ENCODE data around the gene SSNA1. TPM values are rescaled to one million over a fixed set of nuclear protein-coding genes. Genes with fewer than 3 reads are reported as not detected.

The SSNA1 gene
- total RNA-seq, 4 donors from 2014 or later = 42.0 to 97.5 (median 62.8) TPM

DNA sequence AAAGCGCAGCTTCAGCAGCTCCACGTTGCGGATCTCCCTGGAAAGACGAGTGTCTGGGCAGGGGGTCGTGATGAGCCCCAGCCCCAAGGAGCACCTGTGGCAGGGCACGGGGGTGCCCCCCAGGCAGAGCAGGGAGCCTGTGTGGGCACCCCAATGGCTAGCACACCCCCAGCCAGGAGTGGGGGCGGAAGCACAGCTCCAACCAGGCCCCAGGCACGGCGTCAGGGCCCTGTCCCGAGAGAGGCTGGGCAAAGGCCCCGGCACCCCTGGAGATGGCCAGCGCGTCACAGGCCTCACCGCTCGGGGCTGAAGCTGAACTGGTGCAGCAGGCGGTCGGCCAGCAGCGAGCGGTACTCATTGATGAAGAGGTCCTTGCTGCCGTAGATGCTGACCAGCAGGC is 8.0 kb upstream of the SSNA1 start:
- no peaks in the 10 kb centered on the region for H3K27me3 ChIP-seq
- H3K27ac ChIP-seq = no peak overlapping the region
- no peaks in the 10 kb centered on the region for H3K4me1 ChIP-seq
- TF ChIP-seq, protein P1, sequence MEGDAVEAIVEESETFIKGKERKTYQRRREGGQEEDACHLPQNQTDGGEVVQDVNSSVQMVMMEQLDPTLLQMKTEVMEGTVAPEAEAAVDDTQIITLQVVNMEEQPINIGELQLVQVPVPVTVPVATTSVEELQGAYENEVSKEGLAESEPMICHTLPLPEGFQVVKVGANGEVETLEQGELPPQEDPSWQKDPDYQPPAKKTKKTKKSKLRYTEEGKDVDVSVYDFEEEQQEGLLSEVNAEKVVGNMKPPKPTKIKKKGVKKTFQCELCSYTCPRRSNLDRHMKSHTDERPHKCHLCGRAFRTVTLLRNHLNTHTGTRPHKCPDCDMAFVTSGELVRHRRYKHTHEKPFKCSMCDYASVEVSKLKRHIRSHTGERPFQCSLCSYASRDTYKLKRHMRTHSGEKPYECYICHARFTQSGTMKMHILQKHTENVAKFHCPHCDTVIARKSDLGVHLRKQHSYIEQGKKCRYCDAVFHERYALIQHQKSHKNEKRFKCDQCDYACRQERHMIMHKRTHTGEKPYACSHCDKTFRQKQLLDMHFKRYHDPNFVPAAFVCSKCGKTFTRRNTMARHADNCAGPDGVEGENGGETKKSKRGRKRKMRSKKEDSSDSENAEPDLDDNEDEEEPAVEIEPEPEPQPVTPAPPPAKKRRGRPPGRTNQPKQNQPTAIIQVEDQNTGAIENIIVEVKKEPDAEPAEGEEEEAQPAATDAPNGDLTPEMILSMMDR (IDR thresholded peaks at IDR 0.05) = no peak
- no peak for TF ChIP-seq POLR2A (IDR thresholded peaks at IDR 0.05)
- no peak overlapping the region for H3K4me3 ChIP-seq (replicated peaks in 1 of 3)
- DNase-seq = no peak
- H3K36me3 ChIP-seq = peaks cover 39 to 66% of the 10 kb centered on the region in 2 donors
- intact Hi-C loops (cut with DNase I) = no loop called here
- H3K9me3 ChIP-seq = no peaks in the 10 kb centered on the region
- 95 to 97% methylated on average over 8 to 16 of the region's 20 CpGs for WGBS, 2 donors

DNA sequence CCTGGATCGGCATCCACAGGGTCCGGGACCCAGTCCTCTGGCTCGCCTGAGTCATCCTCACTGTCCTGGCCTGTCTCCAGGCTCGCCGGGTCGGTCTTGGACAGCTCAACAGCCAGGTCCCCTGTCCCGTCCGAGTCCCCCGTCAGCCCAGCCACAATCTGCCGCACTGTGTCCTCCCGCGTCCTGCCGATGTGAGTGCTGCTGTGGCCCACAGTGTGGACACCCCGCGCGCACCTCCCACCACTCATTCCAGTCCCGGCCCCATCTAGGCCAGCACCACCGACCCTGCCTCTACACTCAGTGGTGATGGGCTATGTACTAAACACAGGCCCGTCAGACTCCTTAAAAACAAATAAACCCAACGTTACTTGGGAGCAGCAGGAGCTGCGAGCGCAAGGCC is 6.8 kb upstream of the SSNA1 start:
- H3K4me3 ChIP-seq (replicated peaks in 1 of 3) = no peak overlapping the region
- H3K9me3 ChIP-seq = no peaks in the 10 kb centered on the region
- H3K27ac ChIP-seq = no peak overlapping the region
- no peak for TF ChIP-seq POLR2A (IDR thresholded peaks at IDR 0.05)
- TF ChIP-seq, protein P1 (IDR thresholded peaks at IDR 0.05) = no peak
- peaks cover 3 to 5% of the 10 kb centered on the region in 2 donors for H3K4me1 ChIP-seq
- WGBS, 2 donors = 92 to 94% methylated on average over 16 of the region's 22 CpGs
- intact Hi-C loops (cut with DNase I) = no loop called here
- peaks cover 39 to 69% of the 10 kb centered on the region in 2 donors for H3K36me3 ChIP-seq
- H3K27me3 ChIP-seq = no peaks in the 10 kb centered on the region
- DNase-seq = no peak

DNA sequence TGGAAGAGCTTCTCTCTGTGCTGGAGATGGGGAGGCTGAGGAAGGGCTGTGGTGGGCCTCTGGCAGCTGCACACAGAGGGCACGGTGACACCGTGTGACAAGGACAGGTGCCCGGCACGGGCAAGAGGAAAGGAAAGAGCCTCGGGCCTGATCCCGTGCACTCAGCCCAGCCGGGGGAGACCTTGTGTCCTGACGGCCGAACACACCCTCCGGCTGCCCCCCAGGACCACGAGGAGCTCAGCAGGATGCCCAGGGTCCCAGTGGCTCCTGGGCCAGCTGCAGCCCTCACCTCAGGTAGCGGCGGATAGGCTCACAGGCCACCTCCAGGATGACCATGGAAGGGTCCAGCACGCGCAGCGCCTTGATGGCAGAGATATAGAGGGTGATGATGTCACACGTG is 5.6 kb upstream of the SSNA1 start:
- Histone ChIP-seq H3K36me3 (peaks cover 39 to 68% of the 10 kb centered on the region in 2 donors), H3K4me3 (replicated peaks in 1 of 3) (no peak overlapping the region), H3K27me3 (no peaks in the 10 kb centered on the region), H3K4me1 (peaks cover 15 to 17% of the 10 kb centered on the region in 2 donors), H3K27ac (no peak overlapping the region), H3K9me3 (no peaks in the 10 kb centered on the region)
- intact Hi-C loops (cut with DNase I) = no loop called here
- TF ChIP-seq POLR2A (IDR thresholded peaks at IDR 0.05) = no peak
- no peak for DNase-seq
- WGBS, 2 donors = 92 to 100% methylated on average over 6 to 9 of the region's 17 CpGs

DNA sequence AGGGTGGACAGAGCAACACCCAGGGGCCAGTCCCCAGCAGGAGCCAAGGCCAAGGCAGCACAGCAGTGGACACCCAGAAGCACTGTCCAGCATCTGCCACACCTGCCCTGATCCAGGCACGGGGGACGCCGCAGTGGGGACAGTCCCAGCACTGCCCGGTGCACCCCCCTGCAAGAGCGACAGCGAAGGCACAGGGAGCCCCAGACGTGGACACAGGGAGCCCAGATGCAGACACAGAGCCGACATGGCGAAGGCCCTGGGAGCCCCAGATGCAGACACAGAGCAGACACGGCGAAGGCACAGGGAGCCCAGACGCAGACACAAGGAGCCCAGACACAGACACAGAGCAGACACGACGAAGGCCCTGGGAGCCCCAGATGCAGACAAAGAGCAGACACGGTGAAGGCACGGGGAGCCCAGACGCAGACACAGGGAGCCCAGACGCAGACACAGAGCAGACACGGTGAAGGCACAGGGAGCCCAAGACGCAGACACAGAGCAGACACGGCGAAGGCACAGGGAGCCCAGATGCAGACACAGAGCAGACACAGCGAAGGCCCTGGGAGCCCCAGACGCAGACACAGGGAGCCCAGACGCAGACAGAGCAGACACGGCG is 4.4 kb upstream of the SSNA1 start:
- TF ChIP-seq, protein P1 (IDR thresholded peaks at IDR 0.05) = no peak
- TF ChIP-seq POLR2A (IDR thresholded peaks at IDR 0.05) = no peak
- intact Hi-C loops (cut with DNase I) = no loop called here
- no peak overlapping the region for H3K27ac ChIP-seq
- no peaks in the 10 kb centered on the region for H3K27me3 ChIP-seq
- 91 to 92% methylated on average over 21 of the region's 27 CpGs for WGBS, 2 donors
- peaks cover 16 to 17% of the 10 kb centered on the region in 2 donors for H3K4me1 ChIP-seq
- H3K4me3 ChIP-seq (replicated peaks in 1 of 3) = no peak overlapping the region
- no peaks in the 10 kb centered on the region for H3K9me3 ChIP-seq
- peaks cover 39 to 62% of the 10 kb centered on the region in 2 donors for H3K36me3 ChIP-seq
- DNase-seq = no peak

DNA sequence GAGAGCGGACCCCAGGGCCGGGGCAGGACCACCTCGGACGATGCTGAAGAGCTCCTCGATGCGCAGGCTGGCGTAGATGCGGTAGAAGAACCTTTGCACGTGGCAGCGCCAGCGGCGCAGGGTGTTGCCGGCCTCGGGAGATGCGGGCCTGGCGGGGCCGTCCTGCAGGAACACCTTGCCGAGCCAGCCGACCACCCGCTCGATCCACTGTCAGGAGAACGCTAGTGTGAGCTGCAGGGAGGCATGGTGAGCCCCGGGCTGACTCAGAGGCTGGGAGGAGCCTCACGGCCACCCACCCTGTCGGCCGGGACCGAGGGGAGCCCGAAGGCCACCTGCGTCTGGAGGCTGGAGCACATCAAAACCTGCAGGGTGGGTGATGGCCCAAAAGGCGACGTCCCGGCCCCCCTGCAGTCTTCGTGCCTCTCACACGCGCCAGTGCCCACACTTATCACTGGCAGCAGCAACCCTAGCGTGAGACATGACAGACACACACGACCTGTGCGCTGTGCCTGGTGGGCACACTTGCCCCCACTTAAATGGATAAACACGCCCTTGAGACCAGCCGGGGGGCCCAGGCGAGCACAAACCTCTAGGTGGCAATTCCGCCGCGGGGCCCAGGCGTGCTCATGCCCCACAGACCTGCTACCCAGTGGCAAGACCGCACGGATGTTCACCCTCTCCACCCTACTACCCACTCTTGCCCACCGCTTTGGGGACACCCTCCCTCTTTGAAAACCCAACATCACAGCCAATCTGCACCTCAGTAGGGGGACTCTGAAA is 3.4 kb upstream of the SSNA1 start:
- WGBS, 2 donors = 94 to 95% methylated on average over 27 to 31 of the region's 48 CpGs

More for the DNA sequence above, 3.4 kb upstream of the SSNA1 start:
- intact Hi-C loops (cut with DNase I) = loop anchor here (5.0 kb wide), 1 partner anchor 42 kb away; the partner anchor contains the start of genes CYSRT1 and RNF224
- Histone ChIP-seq H3K9me3 (no peaks in the 10 kb centered on the region), H3K27me3 (no peaks in the 10 kb centered on the region), H3K27ac (no peak overlapping the region), H3K4me1 (peaks cover 26% of the 10 kb centered on the region in 2 donors), H3K36me3 (peaks cover 34 to 57% of the 10 kb centered on the region in 2 donors), H3K4me3 (replicated peaks in 1 of 3) (no peak overlapping the region)
- no peak for DNase-seq
- TF ChIP-seq, protein P1 (IDR thresholded peaks at IDR 0.05) = no peak
- TF ChIP-seq POLR2A (IDR thresholded peaks at IDR 0.05) = no peak

All from thyroid gland (tissue), 4 donors.